ENCODE measurements around the gene CPSF3. TPM values are rescaled to one million over a fixed set of nuclear protein-coding genes. Genes with fewer than 3 reads are reported as not detected.
"Not testable (repeated sequence)": the region's sequence is repeated elsewhere in the genome, so short reads cannot be mapped to it uniquely, and the experiment has no call there.

CPSF3 gene
- total and polyA plus RNA-seq, 7 experiments from 2014 or later: 18.0 to 47.8 (median 22.2) TPM

- intact Hi-C loops (cut with micrococcal nuclease): no loop called here
- ATAC-seq (no peak), DNase-seq (no peak)
- Mint-ChIP-seq H3K4me3 (no peak overlapping the region), H3K9me3 (no peaks in the 10 kb centered on the region), H3K27ac (no peak overlapping the region), H3K27me3 (no peaks in the 10 kb centered on the region), H3K4me1 (peaks cover 0 to 4% (median 0%) of the 10 kb centered on the region in 7 donors), H3K36me3 (no peaks in the 10 kb centered on the region)
- ChIA-PET POLR2A (no interaction called here), CTCF (no interaction called here)
- H3K27me3 ChIP-seq (ENCODE audit: control insufficient read depth in 2 of 2, insufficient read depth in 2 of 2, low read length in 2 of 2): no peaks in the 10 kb centered on the region
- no peak overlapping the region for H3K27ac ChIP-seq (ENCODE audit: low read depth, low read length)
- no peak overlapping the region for H3K4me3 ChIP-seq (ENCODE audit: low read length)
- H3K36me3 ChIP-seq (ENCODE audit: control insufficient read depth in 2 of 3, insufficient read depth in 3 of 3, low read length in 3 of 3): no peaks in the 10 kb centered on the region
- no peaks in the 10 kb centered on the region for H3K9me3 ChIP-seq (ENCODE audit: control insufficient read depth in 2 of 3, low read length in 3 of 3)
- H3K4me1 ChIP-seq (ENCODE audit: control insufficient read depth in 2 of 2, insufficient read depth in 2 of 2, low read length in 2 of 2): no peaks in the 10 kb centered on the region
These were observed 26.3 kb upstream of the CPSF3 start for GRCh38 chr2:9397201-9397600.

- H3K27ac Mint-ChIP-seq; H3K4me1 Mint-ChIP-seq; H3K36me3 Mint-ChIP-seq; H3K4me3 Mint-ChIP-seq; H3K27me3 ChIP-seq (ENCODE audit: control insufficient read depth in 2 of 2, insufficient read depth in 2 of 2, low read length in 2 of 2); H3K9me3 Mint-ChIP-seq; H3K36me3 ChIP-seq (ENCODE audit: control insufficient read depth in 2 of 3, insufficient read depth in 3 of 3, low read length in 3 of 3); H3K9me3 ChIP-seq (ENCODE audit: control insufficient read depth in 2 of 3, low read length in 3 of 3); CTCF ChIA-PET; H3K4me3 ChIP-seq (ENCODE audit: low read length); DNase-seq; H3K27me3 Mint-ChIP-seq; POLR2A ChIA-PET; intact Hi-C loops (cut with micrococcal nuclease); H3K4me1 ChIP-seq (ENCODE audit: control insufficient read depth in 2 of 2, insufficient read depth in 2 of 2, low read length in 2 of 2); H3K27ac ChIP-seq (ENCODE audit: low read depth, low read length); ATAC-seq: not testable (repeated sequence)
These were observed 25.2 kb upstream of the CPSF3 start for GRCh38 chr2:9398251-9398650.

DNA sequence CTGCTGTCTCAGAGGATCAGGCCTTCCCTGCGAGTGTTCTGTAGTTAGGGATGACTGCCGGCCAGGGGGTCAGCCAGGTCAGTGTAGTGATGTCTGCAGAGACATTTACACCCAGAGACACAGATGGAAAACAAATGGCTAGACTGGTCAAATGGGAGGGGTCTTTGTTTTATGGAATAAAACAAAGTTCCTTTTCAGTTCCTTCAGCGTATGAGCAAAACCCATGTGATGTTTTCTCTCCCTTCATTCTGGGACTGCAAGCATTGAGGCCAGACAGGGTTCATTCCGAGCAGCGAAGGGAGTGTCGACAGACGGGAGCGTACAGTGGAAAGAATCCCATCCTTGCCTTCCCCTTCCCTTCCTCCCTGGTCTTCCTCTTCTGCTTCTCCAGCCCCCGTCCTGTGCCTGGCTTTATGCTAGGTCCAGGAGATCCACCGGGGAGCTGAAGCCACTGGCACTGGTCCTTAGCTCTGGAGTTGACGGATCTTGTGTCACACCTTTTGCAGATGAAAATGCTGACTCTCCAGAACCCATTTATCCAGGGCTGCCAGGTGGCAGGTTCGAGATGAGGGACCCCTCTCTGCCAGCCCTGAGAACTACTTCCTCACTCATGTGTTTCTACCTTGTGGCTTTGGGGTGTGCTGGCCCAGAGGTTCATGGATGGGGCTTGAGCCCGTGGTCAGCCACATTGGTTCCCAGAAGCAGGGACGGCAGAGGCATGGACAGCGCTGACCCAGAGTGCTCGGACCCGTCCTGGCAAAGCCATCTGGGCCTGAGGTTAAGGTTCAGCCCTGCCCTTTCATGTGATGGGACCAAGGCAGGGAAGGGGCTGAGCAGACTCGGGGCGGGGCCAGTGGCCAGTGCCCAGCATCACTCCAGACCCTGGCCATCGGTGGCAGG, 24.3 kb upstream of the CPSF3 start:
- H3K9me3 ChIP-seq (ENCODE audit: control insufficient read depth in 2 of 3, low read length in 3 of 3): no peaks in the 10 kb centered on the region
- no peak overlapping the region for H3K27ac Mint-ChIP-seq
- no peaks in the 10 kb centered on the region for H3K27me3 ChIP-seq (ENCODE audit: control insufficient read depth in 2 of 2, insufficient read depth in 2 of 2, low read length in 2 of 2)
- H3K4me1 ChIP-seq (ENCODE audit: control insufficient read depth in 2 of 2, insufficient read depth in 2 of 2, low read length in 2 of 2): no peaks in the 10 kb centered on the region
- H3K4me3 ChIP-seq (ENCODE audit: low read length): no peak overlapping the region
- peaks cover 0 to 3% (median 0%) of the 10 kb centered on the region in 5 donors for H3K36me3 Mint-ChIP-seq
- H3K9me3 Mint-ChIP-seq: no peaks in the 10 kb centered on the region
- H3K36me3 ChIP-seq (ENCODE audit: control insufficient read depth in 2 of 3, insufficient read depth in 3 of 3, low read length in 3 of 3): no peaks in the 10 kb centered on the region
- ATAC-seq (no peak), DNase-seq (no peak)
- POLR2A ChIA-PET: no interaction called here
- CTCF ChIA-PET: no interaction called here
- no peaks in the 10 kb centered on the region for H3K27me3 Mint-ChIP-seq
- H3K27ac ChIP-seq (ENCODE audit: low read depth, low read length): no peak overlapping the region
- intact Hi-C loops (cut with micrococcal nuclease): no loop called here
- H3K4me1 Mint-ChIP-seq: peaks cover 0 to 4% (median 0%) of the 10 kb centered on the region in 7 donors
- no peak overlapping the region for H3K4me3 Mint-ChIP-seq

DNA sequence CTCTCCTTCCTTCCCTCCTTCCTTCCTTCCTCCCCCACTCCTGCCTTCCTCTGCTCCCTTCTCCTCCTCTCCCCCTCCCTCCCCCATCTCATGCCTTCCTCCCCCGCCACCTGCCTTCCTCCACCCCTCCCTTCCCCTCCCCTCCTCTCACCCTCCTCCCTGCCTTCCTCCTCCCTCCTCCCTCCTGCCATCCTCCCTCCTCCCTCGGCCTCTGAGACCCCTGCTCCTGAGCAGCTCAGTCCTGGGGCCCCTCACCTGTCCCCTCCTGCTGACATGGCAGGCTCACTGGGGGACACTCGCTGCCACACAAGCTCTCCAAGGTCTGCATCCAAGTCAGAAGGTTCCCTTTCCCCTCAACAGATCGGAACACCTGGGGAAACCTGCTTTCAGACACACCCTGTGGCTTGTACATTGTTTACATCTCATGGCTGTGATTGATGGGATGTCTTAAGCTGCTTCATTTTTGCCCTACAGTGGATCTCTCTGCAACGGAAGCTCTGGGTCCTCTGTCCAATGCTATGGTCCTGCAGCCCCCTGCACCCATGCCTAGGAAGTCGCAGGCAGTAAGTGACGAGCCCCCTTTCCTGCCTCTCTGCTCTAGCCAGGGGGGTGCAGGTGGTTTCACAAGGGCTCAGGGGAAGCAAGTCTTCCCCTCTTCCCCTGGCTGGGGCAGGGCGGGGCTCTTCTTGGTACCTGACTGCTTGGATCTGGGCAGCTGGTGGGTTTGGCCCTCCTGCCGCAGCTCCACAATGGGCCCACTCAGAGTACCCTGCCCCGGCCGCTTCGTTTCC, 23.0 kb upstream of the CPSF3 start:
- ATAC-seq (no peak), DNase-seq (no peak)
- ChIA-PET CTCF (no interaction called here), POLR2A (interaction anchor here (0.9 kb wide), 1 partner anchor 73 kb away, joined by 4 read pairs; no protein-coding TSS in a partner anchor)
- no peaks in the 10 kb centered on the region for H3K27me3 ChIP-seq (ENCODE audit: control insufficient read depth in 2 of 2, insufficient read depth in 2 of 2, low read length in 2 of 2)
- Mint-ChIP-seq H3K4me1 (peaks cover 0 to 4% (median 0%) of the 10 kb centered on the region in 7 donors), H3K9me3 (no peaks in the 10 kb centered on the region), H3K27ac (no peak overlapping the region), H3K4me3 (no peak overlapping the region), H3K27me3 (no peaks in the 10 kb centered on the region), H3K36me3 (peaks cover 0 to 3% (median 0%) of the 10 kb centered on the region in 5 donors)
- no peaks in the 10 kb centered on the region for H3K4me1 ChIP-seq (ENCODE audit: control insufficient read depth in 2 of 2, insufficient read depth in 2 of 2, low read length in 2 of 2)
- intact Hi-C loops (cut with micrococcal nuclease): no loop called here
- H3K36me3 ChIP-seq (ENCODE audit: control insufficient read depth in 2 of 3, insufficient read depth in 3 of 3, low read length in 3 of 3): no peaks in the 10 kb centered on the region
- no peak overlapping the region for H3K27ac ChIP-seq (ENCODE audit: low read depth, low read length)
- no peaks in the 10 kb centered on the region for H3K9me3 ChIP-seq (ENCODE audit: control insufficient read depth in 2 of 3, low read length in 3 of 3)
- H3K4me3 ChIP-seq (ENCODE audit: low read length): no peak overlapping the region

DNA sequence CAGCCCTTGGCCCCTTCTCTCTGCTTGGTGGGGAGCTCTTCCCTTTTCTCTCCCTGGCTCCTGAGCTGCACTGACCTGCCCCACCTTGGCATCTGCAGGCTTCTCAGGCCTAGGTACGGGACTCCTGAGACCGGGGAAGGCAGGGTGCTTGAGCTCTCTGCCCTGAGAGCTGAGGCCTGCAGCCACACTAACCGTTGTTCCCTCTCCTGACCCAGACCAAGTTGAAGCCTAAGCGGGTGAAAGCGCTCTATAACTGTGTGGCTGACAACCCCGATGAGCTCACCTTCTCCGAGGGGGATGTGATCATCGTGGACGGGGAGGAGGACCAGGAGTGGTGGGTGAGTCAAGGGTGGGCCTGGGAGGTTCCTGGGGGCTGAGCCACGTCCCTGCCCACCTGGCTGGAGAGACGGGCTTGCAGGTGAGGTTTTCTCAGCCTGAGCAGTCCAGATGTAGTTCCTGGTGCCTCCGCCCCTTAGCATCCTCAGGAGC, 22.4 kb upstream of the CPSF3 start:
- H3K4me1 Mint-ChIP-seq: peaks cover 0 to 4% (median 0%) of the 10 kb centered on the region in 7 donors
- Histone ChIP-seq H3K9me3 (ENCODE audit: control insufficient read depth in 2 of 3, low read length in 3 of 3) (no peaks in the 10 kb centered on the region), H3K27me3 (ENCODE audit: control insufficient read depth in 2 of 2, insufficient read depth in 2 of 2, low read length in 2 of 2) (no peaks in the 10 kb centered on the region), H3K4me3 (ENCODE audit: low read length) (no peak overlapping the region), H3K4me1 (ENCODE audit: control insufficient read depth in 2 of 2, insufficient read depth in 2 of 2, low read length in 2 of 2) (no peaks in the 10 kb centered on the region), H3K27ac (ENCODE audit: low read depth, low read length) (no peak overlapping the region), H3K36me3 (ENCODE audit: control insufficient read depth in 2 of 3, insufficient read depth in 3 of 3, low read length in 3 of 3) (peaks cover 0 to 3% (median 0%) of the 10 kb centered on the region in 3 experiments)
- ATAC-seq: no peak
- no peaks in the 10 kb centered on the region for H3K27me3 Mint-ChIP-seq
- H3K4me3 Mint-ChIP-seq: no peak overlapping the region
- ChIA-PET CTCF (no interaction called here), POLR2A (interaction anchor here (0.9 kb wide), 1 partner anchor 72 kb away, joined by 4 read pairs; no protein-coding TSS in a partner anchor)
- peaks cover 0 to 3% (median 0%) of the 10 kb centered on the region in 5 donors for H3K36me3 Mint-ChIP-seq
- no peak overlapping the region for H3K27ac Mint-ChIP-seq
- DNase-seq: no peak
- no peaks in the 10 kb centered on the region for H3K9me3 Mint-ChIP-seq
- intact Hi-C loops (cut with micrococcal nuclease): no loop called here

DNA sequence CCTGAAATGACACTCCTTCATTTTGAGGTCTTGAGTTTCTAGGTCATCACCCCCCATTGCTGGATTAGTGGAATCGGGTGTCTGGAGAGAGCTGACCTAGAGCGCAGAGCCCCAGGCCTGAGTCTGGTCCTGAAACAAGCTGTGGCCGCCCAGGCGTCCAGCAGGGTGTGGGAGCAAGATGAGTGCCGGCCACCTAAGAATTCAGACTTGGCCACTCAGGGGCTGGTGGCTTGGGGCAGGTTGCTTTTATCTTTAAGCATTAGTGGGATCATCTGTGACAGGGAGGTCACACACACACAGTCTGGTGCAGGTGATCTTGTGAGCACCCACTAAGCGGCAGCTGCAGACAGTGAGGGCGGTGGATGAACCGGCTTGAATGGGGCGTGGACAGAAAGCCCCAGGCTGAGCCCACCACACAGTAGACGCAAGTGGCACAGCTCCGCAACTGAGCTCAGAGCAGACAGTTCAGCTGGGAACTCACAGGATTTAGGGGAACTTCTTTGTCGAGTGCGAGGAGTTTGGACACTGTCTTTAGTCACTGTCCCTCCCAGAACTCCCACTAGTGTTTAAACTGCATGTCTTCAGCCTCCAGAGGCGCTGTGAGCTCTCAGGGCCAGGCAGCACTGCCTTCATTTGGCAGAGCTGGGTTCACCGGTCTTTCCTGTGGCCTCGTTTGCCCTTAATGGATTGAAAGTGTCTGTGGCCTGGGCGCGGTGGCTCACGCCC, 21.6 kb upstream of the CPSF3 start:
- H3K27ac Mint-ChIP-seq: no peak overlapping the region

More for the DNA sequence above, 21.6 kb upstream of the CPSF3 start:
- H3K4me3 ChIP-seq (ENCODE audit: low read length): no peak overlapping the region
- DNase-seq (no peak), ATAC-seq (no peak)
- no peaks in the 10 kb centered on the region for H3K9me3 ChIP-seq (ENCODE audit: control insufficient read depth in 2 of 3, low read length in 3 of 3)
- no peaks in the 10 kb centered on the region for H3K4me1 ChIP-seq (ENCODE audit: control insufficient read depth in 2 of 2, insufficient read depth in 2 of 2, low read length in 2 of 2)
- Mint-ChIP-seq H3K9me3 (no peaks in the 10 kb centered on the region), H3K27me3 (no peaks in the 10 kb centered on the region), H3K4me1 (peaks cover 0 to 4% (median 0%) of the 10 kb centered on the region in 7 donors), H3K36me3 (peaks cover 0 to 6% (median 2%) of the 10 kb centered on the region in 5 donors), H3K4me3 (no peak overlapping the region)
- H3K27ac ChIP-seq (ENCODE audit: low read depth, low read length): no peak overlapping the region
- CTCF ChIA-PET: no interaction called here
- POLR2A ChIA-PET: interaction anchor here (0.9 kb wide), 1 partner anchor 71 kb away, joined by 4 read pairs; no protein-coding TSS in a partner anchor
- no peaks in the 10 kb centered on the region for H3K27me3 ChIP-seq (ENCODE audit: control insufficient read depth in 2 of 2, insufficient read depth in 2 of 2, low read length in 2 of 2)
- intact Hi-C loops (cut with micrococcal nuclease): no loop called here
- peaks cover 0 to 5% (median 0%) of the 10 kb centered on the region in 3 experiments for H3K36me3 ChIP-seq (ENCODE audit: control insufficient read depth in 2 of 3, insufficient read depth in 3 of 3, low read length in 3 of 3)
